WERI-Rb-1 (cell line): Measurements from ENCODE around the gene GNA12.

ENCODE experiments used
- DNase-seq: peaks from one replicate; pipeline ENCODE4 v3.0.0-alpha.2; 2020
- H3K27ac ChIP-seq: fragments of 250-450 bp; sonication (Bioruptor Pico); 2 replicates; pipeline ENCODE4 v1.5.1; 2020; ENCODE audit warnings: mild to moderate bottlenecking, moderate library complexity
- H3K27me3 ChIP-seq: fragments of 250-450 bp; sonication (Bioruptor Pico); 2 replicates; pipeline ENCODE4 v1.5.1; 2021; ENCODE audit warnings: mild to moderate bottlenecking, low read depth, moderate library complexity; ENCODE audit not compliant: insufficient read depth, severe bottlenecking
- H3K36me3 ChIP-seq: fragments of 250-450 bp; sonication (Bioruptor Pico); 2 replicates; pipeline ENCODE4 v1.5.1; 2020; ENCODE audit warnings: mild to moderate bottlenecking, moderate library complexity
- H3K4me3 ChIP-seq: 2 replicates; pipeline ENCODE4 v1.5.1; 2011; ENCODE audit warnings: low read depth, mild to moderate bottlenecking, control low read depth, low read length
- H3K9me3 ChIP-seq: fragments of 250-450 bp; sonication (Bioruptor Pico); 2 replicates; pipeline ENCODE4 v1.5.1; 2021; ENCODE audit warnings: mild to moderate bottlenecking, moderate library complexity; ENCODE audit not compliant: severe bottlenecking
- CTCF ChIP-seq: IDR thresholded peaks from 2 replicates; pipeline ENCODE4 v1.5.1; 2011; ENCODE audit warnings: low read depth, mild to moderate bottlenecking, control low read depth, inconsistent platforms, low read length

The GNA12 gene

GRCh38 chr7:2810682-2811415, 33.3 kb downstream of the GNA12 start:
- Histone ChIP-seq H3K27ac (no peak overlapping the region), H3K9me3 (no peaks in the 10 kb centered on the region)
- TF ChIP-seq CTCF, result no peak

GRCh38 chr7:2809903-2810625, 34.0 kb downstream of the GNA12 start:
- H3K9me3 ChIP-seq, result no peaks in the 10 kb centered on the region
- H3K27me3 ChIP-seq, result no peaks in the 10 kb centered on the region
- H3K36me3 ChIP-seq, result no peaks in the 10 kb centered on the region
- no peak for TF ChIP-seq CTCF
- no peak overlapping the region for H3K27ac ChIP-seq
- no peak overlapping the region for H3K4me3 ChIP-seq
- DNase-seq, result no peak

More at GRCh38 chr7:2810682-2811415, 33.3 kb downstream of the GNA12 start:
- no peaks in the 10 kb centered on the region for H3K27me3 ChIP-seq
- no peak overlapping the region for H3K4me3 ChIP-seq
- H3K36me3 ChIP-seq, result no peaks in the 10 kb centered on the region
- DNase-seq, result no peak

- TF ChIP-seq CTCF, result no peak
- Histone ChIP-seq H3K4me3 (no peak overlapping the region), H3K36me3 (no peaks in the 10 kb centered on the region), H3K27me3 (no peaks in the 10 kb centered on the region), H3K9me3 (no peaks in the 10 kb centered on the region), H3K27ac (no peak overlapping the region)
- DNase-seq, result no peak
Measured at GRCh38 chr7:2808891-2809665, 35.0 kb downstream of the GNA12 start.

GRCh38 chr7:2807845-2808772, 36.0 kb downstream of the GNA12 start:
- Histone ChIP-seq H3K27ac (no peak overlapping the region), H3K4me3 (no peak overlapping the region), H3K27me3 (no peaks in the 10 kb centered on the region), H3K9me3 (no peaks in the 10 kb centered on the region), H3K36me3 (no peaks in the 10 kb centered on the region)
- DNase-seq, result no peak
- no peak for TF ChIP-seq CTCF

GRCh38 chr7:2807460-2807844, 36.7 kb downstream of the GNA12 start:
- no peak overlapping the region for H3K4me3 ChIP-seq
- DNase-seq, result no peak
- H3K36me3 ChIP-seq, result no peaks in the 10 kb centered on the region
- H3K27ac ChIP-seq, result no peak overlapping the region
- TF ChIP-seq CTCF, result no peak
- H3K27me3 ChIP-seq, result no peaks in the 10 kb centered on the region
- H3K9me3 ChIP-seq, result no peaks in the 10 kb centered on the region
